Uterus (tissue), 2 donors: Measurements from ENCODE around the gene TCF12.

Experiments used
- POLR2A ChIP-seq, 2 donors: fragments of 450-650 bp; IDR thresholded peaks; one replicate each; pipeline ENCODE4 v1.6.1; 2016; ENCODE audit warnings: antibody characterized with exemption in 2 of 2, mild to moderate bottlenecking in 1 of 2, moderate library complexity in 1 of 2
- TF ChIP-seq, protein P1 (sequence below), 4 experiments: fragments of 200-600 bp in 2 of 4; fragments of 450-650 bp in 2 of 4; sonication (generic) in 2 of 4; IDR thresholded peaks; one replicate each; pipeline ENCODE4 v1.5.1; 2016 to 2019; ENCODE audit warnings: antibody characterized with exemption in 4 of 4, mild to moderate bottlenecking in 2 of 4, moderate library complexity in 1 of 4

GRCh38 chr15:57041416-57041815 lies 123.0 kb downstream of the TCF12 start:
- no peak for TF ChIP-seq POLR2A (IDR thresholded peaks at IDR 0.05)
- TF ChIP-seq, protein P1, sequence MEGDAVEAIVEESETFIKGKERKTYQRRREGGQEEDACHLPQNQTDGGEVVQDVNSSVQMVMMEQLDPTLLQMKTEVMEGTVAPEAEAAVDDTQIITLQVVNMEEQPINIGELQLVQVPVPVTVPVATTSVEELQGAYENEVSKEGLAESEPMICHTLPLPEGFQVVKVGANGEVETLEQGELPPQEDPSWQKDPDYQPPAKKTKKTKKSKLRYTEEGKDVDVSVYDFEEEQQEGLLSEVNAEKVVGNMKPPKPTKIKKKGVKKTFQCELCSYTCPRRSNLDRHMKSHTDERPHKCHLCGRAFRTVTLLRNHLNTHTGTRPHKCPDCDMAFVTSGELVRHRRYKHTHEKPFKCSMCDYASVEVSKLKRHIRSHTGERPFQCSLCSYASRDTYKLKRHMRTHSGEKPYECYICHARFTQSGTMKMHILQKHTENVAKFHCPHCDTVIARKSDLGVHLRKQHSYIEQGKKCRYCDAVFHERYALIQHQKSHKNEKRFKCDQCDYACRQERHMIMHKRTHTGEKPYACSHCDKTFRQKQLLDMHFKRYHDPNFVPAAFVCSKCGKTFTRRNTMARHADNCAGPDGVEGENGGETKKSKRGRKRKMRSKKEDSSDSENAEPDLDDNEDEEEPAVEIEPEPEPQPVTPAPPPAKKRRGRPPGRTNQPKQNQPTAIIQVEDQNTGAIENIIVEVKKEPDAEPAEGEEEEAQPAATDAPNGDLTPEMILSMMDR (IDR thresholded peaks at IDR 0.05), result no peak
